GM18907 (cell line): ENCODE results near the gene PLPPR1.

Experiments
- ATAC-seq: cut with Tn5 transposase; IDR thresholded peaks from one replicate; pipeline ENCODE4 v1.9.1; 2021; ENCODE audit warnings: mild to moderate bottlenecking, moderate library complexity; ENCODE audit not compliant: unreplicated experiment

The PLPPR1 gene

DNA sequence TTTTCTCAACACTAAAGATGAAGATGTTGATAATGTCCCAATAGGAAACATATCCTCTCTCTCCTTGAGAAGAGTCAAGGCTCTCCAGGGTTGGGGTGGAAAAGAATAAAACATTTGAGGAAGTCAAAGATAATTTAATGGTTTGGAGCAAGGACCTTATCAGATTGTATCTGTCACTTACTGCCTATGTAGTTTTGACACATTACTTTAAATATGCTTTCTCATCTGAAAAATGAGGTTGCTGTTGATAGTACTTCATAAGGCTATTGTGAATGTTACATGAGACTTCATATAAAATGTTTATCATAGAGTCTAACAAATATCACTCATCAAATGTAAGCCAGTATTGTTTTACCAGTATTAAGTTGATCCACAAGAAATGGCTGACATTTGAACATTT is 307.6 kb downstream of the PLPPR1 start:
- ATAC-seq: no peak

DNA sequence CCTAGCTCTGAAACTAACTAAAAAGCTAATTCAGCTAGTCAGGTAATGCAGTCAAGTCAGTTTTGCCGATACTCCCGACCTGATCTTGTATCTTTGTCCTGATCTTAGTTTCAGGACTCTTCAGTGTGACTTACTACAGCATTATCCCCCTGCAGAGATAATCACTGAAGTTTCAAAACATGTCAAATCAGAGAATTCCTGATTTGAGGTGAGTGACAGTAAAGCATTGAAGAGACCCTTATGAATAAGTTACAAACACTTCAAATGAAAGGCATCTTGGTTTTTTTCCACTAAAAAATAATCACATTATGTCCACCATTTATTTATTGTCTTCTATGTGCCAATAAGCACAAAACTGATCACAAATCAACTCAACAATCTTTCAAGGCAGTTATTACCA is 308.7 kb downstream of the PLPPR1 start:
- ATAC-seq: no peak

DNA sequence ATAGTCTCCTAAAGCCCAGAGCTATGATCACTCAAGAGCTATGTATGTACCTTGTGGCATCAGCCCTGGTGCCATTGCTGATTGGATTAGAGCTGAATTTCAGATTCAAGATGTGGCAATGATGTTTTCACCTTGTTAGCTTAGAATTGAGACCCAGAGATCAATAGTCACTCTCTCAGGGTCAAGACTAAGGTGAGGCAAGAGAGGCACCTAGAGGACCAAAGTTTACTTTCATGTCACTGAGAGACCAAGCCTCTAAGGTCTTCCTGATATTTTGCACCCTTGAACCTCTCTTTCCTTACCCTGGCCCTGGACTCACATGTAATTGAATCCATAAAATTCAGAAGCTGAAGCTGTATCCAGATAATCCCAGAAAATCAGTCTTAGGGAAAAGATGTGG is 313.4 kb downstream of the PLPPR1 start:
- no peak for ATAC-seq

DNA sequence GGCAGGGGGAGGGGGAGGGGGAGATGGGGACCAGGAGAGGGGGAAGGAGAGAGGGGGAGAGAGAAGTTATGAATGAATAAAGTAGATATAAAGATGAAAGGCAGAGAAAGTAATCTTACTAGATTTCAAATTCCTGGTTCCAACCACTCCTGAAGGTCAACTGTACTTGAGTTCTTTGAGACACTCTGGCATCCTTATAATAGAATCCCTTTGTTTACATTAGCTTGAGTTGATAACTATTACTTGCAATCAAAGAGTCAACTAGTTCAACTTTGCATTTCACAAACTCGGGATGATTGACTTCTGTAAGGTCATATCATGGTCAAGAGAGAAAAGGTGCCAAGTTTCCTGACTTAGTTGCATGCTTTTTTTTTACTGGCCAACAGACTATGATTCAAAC is 314.1 kb downstream of the PLPPR1 start:
- no peak for ATAC-seq

DNA sequence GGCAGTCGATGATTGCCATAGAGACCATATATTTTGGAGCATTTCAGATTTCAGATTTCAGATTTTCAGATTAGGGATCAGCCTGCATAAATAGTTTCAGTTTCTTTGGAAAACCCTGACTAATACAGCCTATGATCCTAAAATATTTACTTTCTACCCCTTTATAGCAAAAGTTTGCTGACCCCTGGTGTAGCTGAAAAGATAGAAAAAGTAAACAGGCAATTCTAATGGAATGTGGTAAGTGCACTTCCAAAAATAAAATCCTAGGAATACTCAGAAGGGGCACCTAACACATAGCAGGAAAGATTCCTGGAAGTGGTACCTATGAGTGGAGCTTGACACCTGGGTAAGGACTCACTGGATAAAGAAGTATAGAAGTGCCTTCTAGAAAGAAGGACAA is 321.8 kb downstream of the PLPPR1 start:
- no peak for ATAC-seq

DNA sequence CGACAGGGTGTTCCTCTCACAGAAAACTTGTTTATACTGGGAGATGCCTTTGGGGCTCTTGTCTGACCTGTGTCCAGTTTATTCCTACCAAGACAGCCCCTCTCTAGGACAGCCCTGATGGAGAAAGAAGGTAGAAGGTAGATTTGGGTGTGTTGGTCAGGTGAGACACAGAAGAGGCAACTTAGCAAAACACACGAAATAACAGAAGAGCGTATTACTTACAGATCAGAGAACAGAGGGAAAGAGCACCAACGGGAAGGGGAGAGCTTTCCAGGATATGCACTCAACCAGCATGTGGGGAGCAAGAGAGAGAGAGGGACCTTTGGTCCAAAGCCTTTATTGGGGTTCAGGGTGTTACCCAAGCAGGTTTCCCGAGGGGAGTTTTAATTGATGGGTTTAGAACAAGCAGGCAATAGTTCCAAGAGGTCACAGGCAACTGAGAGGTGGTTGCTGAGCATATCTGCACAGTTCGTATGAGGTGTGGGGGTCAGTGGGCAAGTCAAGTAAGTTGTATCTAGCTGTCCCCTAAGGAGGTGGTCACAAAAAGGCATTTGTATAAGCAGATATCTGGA is 324.5 kb downstream of the PLPPR1 start:
- ATAC-seq: no peak

DNA sequence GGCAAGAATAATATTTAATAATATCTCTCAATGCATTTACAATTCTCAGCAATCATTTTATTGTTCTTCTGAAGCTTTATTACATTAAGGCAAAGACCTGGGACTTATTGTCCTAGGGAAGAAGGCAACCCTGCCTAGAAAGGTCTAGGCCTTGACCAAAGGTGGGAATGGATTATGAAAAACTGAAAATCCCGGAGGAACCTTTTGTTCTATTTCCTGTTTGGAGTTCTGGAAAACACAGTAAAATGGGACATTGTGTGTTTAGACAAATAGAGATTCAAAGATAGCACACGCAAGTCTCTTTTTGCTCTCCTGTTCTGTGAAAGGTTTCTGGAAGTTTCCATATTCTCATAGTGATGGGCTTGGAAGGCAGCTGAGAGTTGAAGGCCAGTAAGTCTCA is 325.2 kb downstream of the PLPPR1 start:
- ATAC-seq: no peak

DNA sequence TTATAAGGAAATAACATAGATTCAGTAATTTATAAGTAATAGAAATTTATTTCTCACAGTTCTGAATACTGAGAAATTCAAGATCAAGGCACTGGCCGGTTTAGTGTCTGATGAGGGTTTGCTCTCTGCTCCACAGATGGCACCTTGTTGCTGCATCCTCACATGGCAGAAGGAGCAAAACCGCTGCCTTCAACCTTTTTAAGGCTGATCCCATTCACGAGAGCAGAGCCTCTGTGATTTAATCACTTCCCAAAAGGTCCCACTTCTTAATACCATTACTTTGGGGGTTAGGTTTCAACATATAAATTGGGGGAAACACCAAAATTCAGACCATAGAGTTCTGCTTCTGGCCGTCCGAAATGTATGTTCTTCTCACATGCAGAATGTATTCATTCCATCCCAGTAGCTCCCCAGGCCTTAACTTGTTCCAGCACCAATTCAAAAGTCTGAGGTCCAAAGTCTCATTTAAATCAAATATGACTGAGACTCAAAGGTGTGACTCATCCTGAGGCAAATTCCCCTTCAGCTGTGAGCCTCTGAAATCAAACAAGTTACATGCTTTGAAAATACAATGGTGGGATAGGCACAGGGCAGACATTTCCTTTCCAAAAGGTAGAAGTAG is 325.7 kb downstream of the PLPPR1 start:
- ATAC-seq: no peak

DNA sequence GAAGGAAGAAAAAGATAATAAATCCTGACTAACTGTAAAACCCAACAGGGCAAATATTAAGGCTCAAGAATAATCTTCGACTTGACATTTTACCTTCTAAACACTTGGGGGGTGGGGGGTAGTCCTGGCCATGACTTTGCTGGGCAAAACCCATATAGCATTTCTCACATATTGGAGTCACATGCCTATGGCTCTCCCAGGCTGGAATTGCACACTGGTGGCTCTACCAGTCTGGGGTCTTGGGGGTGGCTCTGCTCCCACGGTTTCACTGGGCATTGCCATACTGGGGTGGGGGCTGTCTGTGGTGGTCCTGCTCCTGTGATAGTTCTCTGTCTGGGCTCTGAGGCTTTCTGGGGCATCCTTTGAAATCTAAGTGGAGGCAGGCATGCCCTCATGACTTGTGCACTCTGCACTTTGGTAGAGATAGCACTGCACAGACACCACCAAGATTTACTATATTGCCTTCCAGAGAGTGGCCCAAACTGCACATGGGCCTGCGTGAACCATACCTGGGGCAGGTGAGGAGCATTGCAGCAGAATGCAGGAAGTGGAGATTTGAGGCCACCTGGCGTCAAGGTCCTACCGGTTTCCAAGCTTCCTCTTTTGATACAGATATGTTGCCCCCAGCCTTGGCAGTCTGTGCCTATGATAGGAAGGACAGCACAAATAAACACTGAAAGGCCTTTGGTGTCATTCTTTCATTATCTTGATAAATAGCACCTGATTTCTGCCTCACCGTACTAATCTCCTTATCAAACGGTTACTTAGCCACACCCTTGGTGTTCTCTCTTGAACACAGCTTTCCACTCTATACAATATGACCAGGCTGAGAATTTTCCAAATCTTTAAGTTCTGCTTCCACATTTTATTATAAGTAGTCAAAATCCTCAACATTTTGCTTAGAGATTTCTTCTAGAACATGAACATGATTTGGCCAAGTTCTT is 326.5 kb downstream of the PLPPR1 start:
- ATAC-seq: no peak

DNA sequence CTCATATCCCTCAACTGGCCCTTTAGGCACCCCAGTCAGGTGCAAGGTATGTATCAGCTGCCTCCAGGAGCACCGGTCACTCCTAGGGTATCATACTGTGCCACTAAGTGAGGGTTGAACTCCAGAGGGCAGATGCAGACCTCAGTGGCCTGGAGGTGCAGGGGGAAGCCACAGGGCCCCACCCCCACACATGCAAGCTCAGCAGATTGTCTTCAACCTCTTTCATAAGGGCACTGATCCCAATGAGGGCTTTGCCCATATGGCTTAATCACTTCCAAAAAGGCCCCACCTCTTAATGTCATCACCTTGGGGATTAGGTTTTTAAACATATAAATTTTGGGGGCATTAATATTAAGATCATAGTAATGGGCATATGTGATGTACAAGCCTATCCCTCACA is 328.1 kb downstream of the PLPPR1 start:
- ATAC-seq: no peak

DNA sequence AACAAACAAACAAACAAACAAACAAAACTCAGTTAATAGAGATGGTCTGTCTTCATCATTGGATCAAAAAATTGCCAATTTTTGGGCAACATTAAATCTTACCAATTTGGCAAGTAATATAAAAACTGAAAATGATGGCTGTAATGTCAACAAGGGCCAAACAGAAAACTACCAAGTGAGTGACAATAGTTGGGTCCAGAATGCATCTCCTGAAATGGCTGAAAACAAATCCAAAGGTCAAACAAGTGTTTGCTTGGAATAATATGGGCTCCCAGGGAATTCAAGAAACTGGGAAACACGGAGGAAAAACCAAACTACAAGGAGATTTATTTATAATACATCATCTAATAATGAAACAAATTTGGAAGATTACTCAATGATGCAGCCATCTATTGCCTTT is 331.2 kb downstream of the PLPPR1 start:
- no peak for ATAC-seq

DNA sequence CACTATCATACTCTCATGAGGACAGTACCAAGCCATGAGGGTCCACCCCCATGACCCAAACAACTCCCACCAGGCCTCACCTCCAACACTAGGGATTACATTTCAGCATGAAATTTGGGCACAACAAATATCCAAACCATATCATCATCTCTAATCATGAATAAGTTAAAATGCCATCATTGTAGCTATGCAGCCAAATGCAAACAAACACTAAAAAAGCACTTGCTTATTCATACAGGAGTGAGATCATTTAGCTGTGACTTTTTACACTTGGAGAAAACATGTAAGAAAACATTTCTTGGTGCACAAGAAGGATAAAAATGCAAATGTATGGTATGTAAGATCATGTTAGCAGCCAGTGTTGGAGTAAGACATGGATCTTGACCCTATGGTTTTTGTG is 332.1 kb downstream of the PLPPR1 start:
- ATAC-seq: no peak

DNA sequence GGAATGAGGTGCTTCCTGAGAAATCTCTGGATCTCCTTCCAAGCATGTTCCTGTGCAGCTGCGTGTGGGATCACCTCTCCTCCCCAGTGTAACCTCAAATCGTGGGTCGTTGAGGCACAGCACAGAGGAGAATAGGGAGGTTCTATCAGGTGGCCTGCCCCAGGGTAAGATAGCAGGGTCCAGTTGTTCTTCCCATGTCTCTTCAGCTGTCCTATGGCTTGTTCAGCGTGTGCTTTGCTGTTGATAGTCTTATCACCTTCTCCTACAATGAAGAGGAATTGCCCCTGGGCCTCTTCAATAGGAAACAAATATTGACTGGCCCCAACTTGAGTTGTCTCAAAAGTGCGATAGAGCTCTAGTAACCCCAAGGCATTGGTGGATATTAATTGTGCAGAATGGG is 333.9 kb downstream of the PLPPR1 start:
- no peak for ATAC-seq

DNA sequence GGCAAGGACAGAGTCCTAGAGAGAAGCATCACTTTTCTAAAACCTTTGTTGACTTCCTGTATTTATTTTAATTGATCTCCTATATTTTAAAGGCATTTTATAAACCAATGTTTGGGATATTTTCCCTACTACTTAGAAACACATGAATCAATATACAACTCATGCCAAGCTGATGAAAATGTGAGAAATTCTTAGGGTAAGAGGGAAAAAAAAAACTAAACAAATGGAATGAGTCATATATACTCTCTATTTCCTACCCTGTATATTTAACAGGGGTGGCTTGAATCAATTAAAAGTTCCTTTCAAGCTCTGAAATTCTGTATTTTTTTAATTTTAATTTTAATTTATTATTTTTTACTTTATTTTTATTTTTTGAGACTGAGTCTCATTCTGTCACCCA is 336.7 kb downstream of the PLPPR1 start:
- no peak for ATAC-seq

DNA sequence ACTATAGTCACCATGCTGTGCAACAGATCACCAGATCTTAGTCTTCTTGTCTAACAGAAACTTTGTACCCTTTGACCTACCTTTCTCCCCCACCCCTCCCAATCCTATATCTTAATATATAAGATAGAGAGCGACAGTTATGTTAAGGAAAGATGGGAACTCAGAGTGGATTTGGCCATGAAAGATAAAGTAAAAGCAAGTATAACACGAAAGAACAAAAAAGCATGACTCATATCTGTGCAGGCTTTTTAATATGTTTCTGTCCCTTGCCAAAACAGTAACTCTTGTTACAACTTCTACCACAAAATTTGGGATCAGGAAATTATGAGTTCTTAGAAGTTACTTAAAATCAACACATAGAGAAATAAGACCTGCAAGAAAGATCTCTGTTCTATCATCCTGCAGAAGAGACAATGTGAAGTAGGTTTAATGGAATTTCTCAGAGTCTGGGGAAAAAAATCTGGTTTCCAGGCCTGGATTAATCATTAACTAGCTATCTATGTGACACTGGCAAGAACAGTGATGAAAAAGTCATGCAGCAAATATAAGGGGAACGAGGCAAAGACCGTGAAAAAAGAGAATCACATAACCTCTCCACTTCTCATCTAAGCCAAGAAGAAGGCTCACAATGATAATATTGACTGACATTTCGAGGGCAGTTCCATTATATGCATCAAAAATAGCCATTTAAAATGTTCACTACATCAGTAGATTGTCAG is 337.7 kb downstream of the PLPPR1 start:
- no peak for ATAC-seq

DNA sequence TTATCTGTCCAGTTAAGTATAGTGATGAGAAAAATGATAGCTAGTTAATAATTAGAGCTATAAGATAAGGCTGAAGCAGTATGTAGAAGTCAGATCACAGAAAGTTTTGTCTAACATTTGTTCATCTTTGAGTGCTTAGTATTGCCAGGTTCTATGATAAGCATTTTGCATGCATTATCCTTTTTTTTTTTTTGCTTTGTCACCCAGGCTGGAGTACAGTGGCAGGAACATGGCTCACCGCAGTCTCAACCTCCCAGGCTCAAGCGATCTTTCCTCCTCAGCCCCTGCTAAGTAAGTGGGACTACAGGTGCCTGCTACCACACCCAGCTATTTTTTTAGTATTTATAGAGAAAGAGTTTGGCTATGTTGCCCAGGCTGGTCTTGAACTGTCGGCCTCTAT is 338.8 kb downstream of the PLPPR1 start:
- no peak for ATAC-seq

DNA sequence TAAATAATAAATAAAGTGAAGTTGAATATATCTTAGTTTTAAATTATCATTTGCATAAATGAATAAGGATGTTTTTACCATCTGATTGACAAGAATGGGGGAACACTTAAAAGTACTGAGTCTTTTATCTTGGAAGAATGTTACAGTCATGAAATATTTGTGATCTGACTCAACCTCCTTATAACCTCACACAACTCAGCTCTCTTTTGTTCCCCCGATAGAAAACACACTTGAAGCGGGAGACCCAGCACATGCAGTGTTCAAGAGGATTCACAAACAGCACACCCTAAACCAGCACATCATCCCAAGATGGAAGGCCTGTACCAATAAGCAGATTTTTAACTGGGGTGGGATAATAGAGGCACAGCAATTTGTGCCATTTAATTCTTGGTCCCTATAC is 340.8 kb downstream of the PLPPR1 start:
- ATAC-seq: no peak

DNA sequence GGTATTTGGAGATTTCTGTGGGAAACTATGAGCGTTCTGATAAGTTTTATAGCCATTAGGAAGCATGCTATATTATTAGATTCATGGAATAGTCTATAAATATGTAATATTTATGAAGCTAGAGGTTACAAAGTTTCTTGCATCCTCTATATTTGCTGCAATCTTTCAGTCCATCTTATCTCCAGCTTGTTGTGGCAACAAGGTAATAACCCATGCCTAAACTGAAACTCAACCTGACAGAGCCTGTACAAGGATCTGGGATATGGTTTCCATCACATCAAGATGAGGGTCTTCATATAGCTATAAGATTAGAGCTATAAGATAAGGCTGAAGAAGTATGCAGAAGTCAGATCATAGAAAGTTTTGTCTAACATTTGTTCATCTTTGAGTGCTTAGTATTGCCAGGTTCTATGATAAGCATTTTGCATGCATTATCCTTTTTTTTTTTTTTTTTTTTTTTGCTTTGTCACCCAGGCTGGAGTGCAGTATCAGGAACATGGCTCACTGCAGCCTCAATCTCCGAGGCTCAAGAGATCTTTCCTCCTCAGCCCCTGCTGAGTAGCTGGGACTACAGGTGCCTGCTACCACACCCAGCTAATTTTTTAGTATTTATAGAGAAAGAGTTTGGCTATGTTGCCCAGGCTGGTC is 341.5 kb downstream of the PLPPR1 start:
- ATAC-seq: no peak

DNA sequence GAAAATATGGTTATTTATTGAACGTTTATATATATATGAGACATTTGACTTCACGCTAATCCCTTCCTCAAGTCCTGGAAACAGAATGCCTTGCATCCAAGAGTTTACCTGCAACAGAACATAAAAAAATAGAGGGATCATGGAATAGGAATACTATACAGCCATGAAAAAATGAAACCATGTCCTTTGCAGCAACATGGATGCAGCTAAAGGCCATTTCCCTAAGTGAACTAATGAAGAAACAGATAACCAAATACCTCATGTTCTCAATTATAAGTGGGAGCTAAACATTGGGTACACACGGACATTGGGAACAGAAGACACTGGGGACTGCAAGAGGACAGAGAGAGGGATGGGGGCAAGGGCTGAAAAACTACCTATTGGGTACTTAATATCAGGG is 343.3 kb downstream of the PLPPR1 start:
- no peak for ATAC-seq

DNA sequence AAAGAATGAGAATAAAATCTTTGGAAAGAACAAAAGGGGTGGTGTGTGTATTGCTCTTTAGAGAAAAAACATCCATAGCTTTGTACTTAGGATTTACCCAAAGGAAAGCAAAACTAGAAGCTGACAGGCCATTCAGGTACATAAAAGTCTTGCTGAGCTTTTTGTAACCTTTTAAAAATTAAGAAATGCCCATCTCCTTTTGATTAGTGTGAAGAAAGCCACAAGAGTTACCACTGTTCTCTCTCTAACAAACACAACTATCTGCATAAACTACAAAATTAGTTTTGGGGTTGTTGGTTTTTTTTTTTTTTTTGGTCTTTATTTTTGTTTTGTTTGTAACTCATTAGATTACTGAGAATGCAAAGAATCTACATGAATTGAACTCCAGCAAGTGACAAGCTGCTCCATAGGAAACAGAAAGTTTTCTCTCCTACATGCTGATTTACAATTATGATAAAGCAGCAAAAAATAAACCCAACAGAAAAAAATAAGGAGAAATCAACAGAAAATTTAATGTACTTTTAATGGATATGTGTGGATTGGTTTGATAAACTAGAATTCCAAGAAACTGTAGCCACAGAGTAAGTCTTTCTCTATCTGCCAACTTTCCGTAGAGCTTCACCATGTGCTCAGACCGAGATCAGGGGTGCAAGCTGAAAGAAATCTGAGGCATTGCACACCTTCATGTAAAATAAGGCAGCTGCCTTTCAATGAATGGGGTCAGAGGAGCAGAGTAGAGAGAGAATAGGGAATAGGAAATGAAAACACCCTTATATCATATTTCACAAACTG is 344.0 kb downstream of the PLPPR1 start:
- ATAC-seq: no peak
